ENCODE results near the gene TAF1B.

- TF ChIP-seq POLR2A (IDR thresholded peaks at IDR 0.05) = no peak
- TF ChIP-seq CTCF (IDR thresholded peaks at IDR 0.05) = no peak
These were observed 14.8 kb downstream of the TAF1B start for GRCh38 chr2:9857814-9858729.

Data from prostate gland (tissue), 2 donors.